Panc1 (cell line): Measurements from ENCODE around the gene CAMK2B.

Source experiments
- CTCF ChIP-seq: fragments of 450-650 bp; IDR thresholded peaks from 2 replicates; pipeline ENCODE4 v1.5.1; 2017; ENCODE audit warnings: mild to moderate bottlenecking
- REST ChIP-seq, 2 experiments: IDR thresholded peaks; 2 replicates each; pipeline ENCODE4 v1.6.1; 2011 to 2012; ENCODE audit warnings: low read depth in 2 of 2, control low read depth in 1 of 2, low read length in 1 of 2, mild to moderate bottlenecking in 1 of 2, moderate library complexity in 1 of 2; ENCODE audit not compliant: insufficient read depth in 1 of 2
- SIN3A ChIP-seq: IDR thresholded peaks from 2 replicates; pipeline ENCODE4 v1.6.1; 2012; ENCODE audit warnings: low read depth, mild to moderate bottlenecking, low read length, moderate library complexity, borderline replicate concordance; ENCODE audit not compliant: insufficient read depth
- TCF7L2 ChIP-seq: IDR thresholded peaks from 2 replicates; pipeline ENCODE4 v1.6.1; 2011; ENCODE audit warnings: mild to moderate bottlenecking, low read depth, low read length, inconsistent platforms

GRCh38 chr7:44247868-44248651 lies 77.3 kb downstream of the CAMK2B start:
- TF ChIP-seq REST (IDR thresholded peaks at IDR 0.05; ENCODE audit: insufficient read depth in 1 of 2, low read depth in 2 of 2, low read length in 1 of 2) (no peak), CTCF (no peak), SIN3A (no peak), TCF7L2 (no peak)
